Esophagus muscularis mucosa (tissue), 4 donors: ENCODE results near the gene PPP2R3B. TPM values are rescaled to one million over a fixed set of nuclear protein-coding genes. Genes with fewer than 3 reads are reported as not detected.

ENCODE experiments used
- DNase-seq: peaks from one replicate; pipeline ENCODE4 v3.0.0-alpha.2; 2017; ENCODE audit errors: extremely low spot score
- H3K27ac ChIP-seq, 4 donors: fragments of 200-600 bp; sonication (generic); replicated peaks in 1 of 4; 1 replicate in 3 of 4; 2 replicates in 1 of 4; pipeline ENCODE4 v1.5.1; 2016 to 2019; ENCODE audit warnings: mild to moderate bottlenecking in 1 of 4
- H3K27me3 ChIP-seq, 4 donors: fragments of 200-600 bp; sonication (generic); one replicate each; pipeline versions ENCODE4 v1.5.1 to v1.6.0; 2016 to 2019
- H3K36me3 ChIP-seq, 4 donors: fragments of 200-600 bp; sonication (generic); one replicate each; pipeline ENCODE4 v1.5.1; 2016 to 2019
- H3K4me1 ChIP-seq, 4 donors: fragments of 200-600 bp; sonication (generic); one replicate each; pipeline ENCODE4 v1.5.1; 2016 to 2019
- H3K4me3 ChIP-seq, 4 donors: fragments of 200-600 bp; sonication (generic); 1 replicate in 2 of 4; 2 replicates in 2 of 4; pipeline ENCODE4 v1.5.1; 2016 to 2019; ENCODE audit warnings: mild to moderate bottlenecking in 4 of 4, moderate library complexity in 1 of 4
- H3K9me3 ChIP-seq, 4 donors: fragments of 200-600 bp; sonication (generic); 1 replicate in 3 of 4; 2 replicates in 1 of 4; pipeline ENCODE4 v1.5.1; 2016 to 2019
- CTCF ChIP-seq, 3 experiments: fragments of 200-600 bp in 2 of 3; fragments of 450-650 bp in 1 of 3; sonication (generic) in 2 of 3; IDR thresholded peaks; one replicate each; pipeline ENCODE4 v1.5.1; 2017 to 2019; ENCODE audit warnings: antibody characterized with exemption in 3 of 3, mild to moderate bottlenecking in 2 of 3, moderate library complexity in 1 of 3
- EP300 ChIP-seq: sonication (generic); formaldehyde crosslinking; IDR thresholded peaks from one replicate; pipeline ENCODE4 v1.6.1; 2017; ENCODE audit warnings: antibody characterized with exemption
- POLR2A ChIP-seq: fragments of 450-650 bp; IDR thresholded peaks from one replicate; pipeline ENCODE4 v1.6.1; 2017; ENCODE audit warnings: antibody characterized with exemption, moderate library complexity, mild to moderate bottlenecking, low read depth
- POLR2AphosphoS5 ChIP-seq, 2 donors: sonication (generic); formaldehyde crosslinking; IDR thresholded peaks; one replicate each; pipeline ENCODE4 v1.6.1; 2017; ENCODE audit warnings: antibody characterized with exemption in 2 of 2
- WGBS: methylation state at CpG from one replicate; pipeline ENCODE4 v1.1.5; 2018; 5-methylcytosine and 5-hydroxymethylcytosine counted together
- intact Hi-C: fragments of 100-400 bp; cut with DNase I; formaldehyde crosslinking; loops from one replicate; pipeline ENCODE4 v1.15.1; 2023
- total RNA-seq, 4 donors: library from RNA; depleted of rRNA; stranded (reverse); fragments of >200 nt; gene quantifications; one replicate each; pipeline versions ENCODE4 v1.1.0 to v1.2.1, GENCODE V29; 2016

PPP2R3B gene
- total RNA-seq, 4 donors from 2014 or later, result 4.0 to 8.3 (median 5.4) TPM

GRCh38 chrX:314049-314448 lies 72.7 kb downstream of the PPP2R3B start:
- H3K4me1 ChIP-seq, result peaks cover 0 to 19% (median 18%) of the 10 kb centered on the region in 4 donors
- intact Hi-C loops, result no loop called here
- no peak overlapping the region for H3K4me3 ChIP-seq
- TF ChIP-seq POLR2AphosphoS5 (IDR thresholded peaks at IDR 0.05), result no peak
- TF ChIP-seq EP300, result no peak
- TF ChIP-seq CTCF (IDR thresholded peaks at IDR 0.05), result no peak
- no peak for TF ChIP-seq POLR2A
- H3K27me3 ChIP-seq, result no peaks in the 10 kb centered on the region
- no peaks in the 10 kb centered on the region for H3K9me3 ChIP-seq
- WGBS, result 97% methylated on average over 22 of the region's 34 CpGs
- H3K27ac ChIP-seq, result no peak overlapping the region
- no peak for DNase-seq
- H3K36me3 ChIP-seq, result peaks cover 53 to 71% (median 64%) of the 10 kb centered on the region in 4 donors

- 82% methylated on average over 8 of the region's 8 CpGs for WGBS
- Histone ChIP-seq H3K4me1 (peaks cover 0 to 19% (median 18%) of the 10 kb centered on the region in 4 donors), H3K27ac (no peak overlapping the region), H3K36me3 (peaks cover 57 to 76% (median 69%) of the 10 kb centered on the region in 4 donors), H3K4me3 (no peak overlapping the region), H3K9me3 (no peaks in the 10 kb centered on the region), H3K27me3 (no peaks in the 10 kb centered on the region)
- DNase-seq, result no peak
- no peak for TF ChIP-seq POLR2AphosphoS5 (IDR thresholded peaks at IDR 0.05)
- no peak for TF ChIP-seq CTCF (IDR thresholded peaks at IDR 0.05)
- TF ChIP-seq EP300, result no peak
- no peak for TF ChIP-seq POLR2A
- intact Hi-C loops, result no loop called here
Measured at GRCh38 chrX:313546-313945, 73.2 kb downstream of the PPP2R3B start.

- Histone ChIP-seq H3K9me3 (no peaks in the 10 kb centered on the region), H3K4me1 (peaks cover 0 to 17% (median 16%) of the 10 kb centered on the region in 4 donors), H3K4me3 (no peak overlapping the region), H3K27ac (no peak overlapping the region), H3K36me3 (peaks cover 59 to 84% (median 77%) of the 10 kb centered on the region in 4 donors), H3K27me3 (no peaks in the 10 kb centered on the region)
- TF ChIP-seq CTCF (IDR thresholded peaks at IDR 0.05) (no peak), POLR2A (no peak), POLR2AphosphoS5 (IDR thresholded peaks at IDR 0.05) (no peak), EP300 (no peak)
- 95% methylated on average over 15 of the region's 54 CpGs for WGBS
- no peak for DNase-seq
- intact Hi-C loops, result no loop called here
Measured at GRCh38 chrX:312621-313331, 73.9 kb downstream of the PPP2R3B start.

GRCh38 chrX:311156-312129 lies 75.3 kb downstream of the PPP2R3B start:
- Histone ChIP-seq H3K27me3 (no peaks in the 10 kb centered on the region), H3K36me3 (peaks cover 64 to 91% (median 82%) of the 10 kb centered on the region in 4 donors), H3K4me3 (no peak overlapping the region), H3K4me1 (peaks cover 0 to 3% (median 3%) of the 10 kb centered on the region in 4 donors), H3K27ac (no peak overlapping the region), H3K9me3 (no peaks in the 10 kb centered on the region)
- no peak for DNase-seq
- TF ChIP-seq CTCF (IDR thresholded peaks at IDR 0.05), result no peak
- 95% methylated on average over 62 of the region's 69 CpGs for WGBS
- intact Hi-C loops, result no loop called here
